Activated CD8-positive, alpha-beta memory T cell treated with anti-CD3 and anti-CD28 coated beads for 24 hours (primary cell): ENCODE data around the gene AKAP8L.

Source experiments
- DNase-seq: peaks from one replicate; pipeline ENCODE4 v3.0.0-alpha.2; 2020

The AKAP8L gene

DNA sequence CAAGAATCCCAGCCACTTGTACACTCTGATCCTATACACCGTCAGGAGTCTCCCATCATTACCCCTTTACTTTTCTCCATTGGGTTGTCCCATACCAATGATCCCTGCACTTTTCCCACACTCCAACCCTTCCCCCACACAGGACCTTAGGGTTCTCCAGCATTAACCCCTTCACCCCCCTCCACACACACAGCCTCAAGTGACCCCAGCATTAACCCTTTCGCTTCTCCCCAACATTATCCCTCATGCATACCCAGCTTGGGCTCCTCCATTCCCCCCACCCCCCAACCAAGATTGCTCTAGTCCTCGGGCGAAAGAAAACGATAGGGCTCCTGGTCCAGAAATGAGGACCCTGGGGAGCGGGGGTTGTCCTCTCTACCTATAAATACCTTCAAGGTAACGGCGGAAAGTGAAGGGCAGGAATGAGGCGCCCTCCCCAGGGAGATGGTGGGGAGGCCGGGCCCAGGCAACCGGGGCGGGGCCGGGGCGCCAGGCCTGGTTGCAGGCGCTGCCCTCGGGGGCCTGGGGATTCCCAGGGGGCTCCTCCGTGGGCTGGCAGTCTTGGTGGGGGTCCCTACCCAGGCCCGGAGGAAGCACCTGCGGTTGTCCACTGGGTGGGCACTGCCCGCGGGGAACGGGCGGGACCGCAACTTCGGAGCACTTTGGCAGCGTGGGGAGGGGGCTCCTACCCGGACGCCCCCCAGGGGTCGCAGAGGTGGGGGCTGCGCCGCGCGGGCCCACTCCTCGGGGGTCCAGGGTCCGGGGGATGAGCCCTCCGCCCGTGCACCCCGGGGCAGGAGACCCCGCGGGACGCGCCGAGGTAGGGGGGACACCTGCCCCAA is 30.2 kb upstream of the AKAP8L start:
- no peak for DNase-seq

DNA sequence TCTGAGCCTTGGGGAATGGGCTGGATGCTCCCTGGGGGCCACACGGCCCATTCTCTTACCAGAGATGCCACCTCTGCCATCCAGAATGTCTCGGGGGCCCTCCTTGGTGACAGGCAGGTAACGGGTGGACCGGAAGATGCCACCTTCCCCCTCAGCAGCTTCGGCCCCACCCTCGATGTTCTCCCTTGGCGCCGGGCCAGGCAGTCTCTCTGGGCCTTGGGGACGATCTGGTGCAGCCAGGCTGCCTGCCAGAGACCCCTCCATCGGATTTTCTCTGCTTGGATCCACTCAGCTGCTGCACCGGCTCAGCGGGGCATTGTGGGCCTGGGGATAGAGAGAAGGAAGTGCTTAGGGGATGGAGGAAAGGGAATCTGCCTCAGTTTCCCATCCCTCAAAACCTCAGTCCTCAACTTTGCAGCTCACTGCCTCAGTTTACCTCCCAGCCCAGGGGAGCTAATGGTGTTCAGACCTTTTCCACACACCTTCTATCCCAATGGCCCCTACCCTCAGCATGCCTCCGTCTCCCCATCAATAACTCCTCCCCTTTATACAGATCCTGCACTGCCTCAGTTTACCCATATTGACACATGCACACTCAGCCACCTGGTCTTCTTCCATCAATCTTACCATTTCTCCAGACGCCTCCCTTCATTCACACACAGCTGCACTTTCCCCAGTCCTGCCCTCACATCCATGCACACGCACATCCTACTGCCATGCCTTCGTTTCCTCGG is 29.4 kb upstream of the AKAP8L start:
- DNase-seq: no peak

DNA sequence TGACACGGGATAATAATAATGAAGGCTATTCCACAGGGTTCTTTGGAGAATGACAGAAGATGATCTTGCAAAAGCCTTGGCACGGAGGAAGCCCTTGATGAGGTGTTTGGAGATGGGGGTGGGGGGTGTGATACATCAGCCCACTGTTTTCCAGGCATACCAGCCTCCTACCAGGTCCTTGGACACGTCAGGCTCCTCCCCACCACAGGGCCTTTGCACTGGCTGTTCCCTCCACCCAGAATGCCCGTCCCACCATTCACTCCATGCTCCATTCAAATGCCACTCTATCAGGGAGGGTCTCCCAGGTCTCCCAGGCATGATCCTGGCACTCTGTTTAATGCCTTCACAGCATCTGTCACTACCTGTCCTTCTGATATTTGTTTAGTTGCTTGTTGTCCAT is 28.3 kb upstream of the AKAP8L start:
- DNase-seq: no peak

DNA sequence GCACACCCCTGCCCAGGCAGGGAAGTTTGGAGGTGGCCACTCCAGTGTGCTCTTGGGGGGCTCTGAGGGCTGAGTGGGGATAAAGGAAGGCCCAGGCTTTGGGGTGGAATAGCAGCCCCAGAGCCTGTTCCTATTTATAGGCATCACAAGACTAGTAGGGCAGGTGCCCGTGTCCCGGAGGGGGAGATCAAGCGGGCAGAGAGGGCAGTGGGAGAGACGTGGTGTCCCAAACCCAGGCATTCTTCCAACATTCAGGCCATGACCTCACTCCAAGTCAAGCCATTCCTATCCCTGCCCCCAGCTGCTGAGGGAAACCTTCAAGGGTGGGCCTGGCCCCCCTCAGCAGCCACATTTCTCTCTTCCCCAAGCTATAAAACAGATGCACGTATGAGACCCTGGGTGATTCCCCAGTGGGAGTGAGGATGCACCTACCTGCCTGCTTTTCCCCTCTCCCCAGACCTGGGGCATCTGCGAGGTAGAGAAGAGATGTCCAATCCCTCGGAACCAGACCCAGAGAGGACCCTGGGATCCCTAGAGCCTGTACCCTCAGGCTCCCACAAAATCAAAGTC is 27.1 kb upstream of the AKAP8L start:
- DNase-seq: no peak

DNA sequence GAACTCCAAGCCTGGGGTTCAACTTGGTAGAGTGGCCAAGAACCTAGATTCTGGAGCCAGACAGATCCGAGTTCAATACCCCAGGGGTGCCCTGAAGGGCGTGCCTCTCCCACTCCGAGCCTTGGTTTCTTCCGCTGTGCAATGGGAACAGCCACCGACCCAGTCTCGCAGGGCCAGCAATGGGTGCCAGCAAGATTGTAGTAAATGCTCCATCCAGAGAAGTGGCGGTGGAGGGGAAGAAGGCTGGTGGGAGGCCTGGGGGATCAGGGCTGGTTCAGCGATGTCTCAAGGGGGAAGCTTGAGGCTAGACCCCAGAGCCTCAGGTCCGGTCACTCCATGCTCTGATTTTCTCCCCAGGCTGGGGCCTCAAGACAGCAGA is 26.4 kb upstream of the AKAP8L start:
- DNase-seq: no peak

GRCh38 chr19:15444505-15445226 is 25.9 kb upstream of the AKAP8L start:
- no peak for DNase-seq

DNA sequence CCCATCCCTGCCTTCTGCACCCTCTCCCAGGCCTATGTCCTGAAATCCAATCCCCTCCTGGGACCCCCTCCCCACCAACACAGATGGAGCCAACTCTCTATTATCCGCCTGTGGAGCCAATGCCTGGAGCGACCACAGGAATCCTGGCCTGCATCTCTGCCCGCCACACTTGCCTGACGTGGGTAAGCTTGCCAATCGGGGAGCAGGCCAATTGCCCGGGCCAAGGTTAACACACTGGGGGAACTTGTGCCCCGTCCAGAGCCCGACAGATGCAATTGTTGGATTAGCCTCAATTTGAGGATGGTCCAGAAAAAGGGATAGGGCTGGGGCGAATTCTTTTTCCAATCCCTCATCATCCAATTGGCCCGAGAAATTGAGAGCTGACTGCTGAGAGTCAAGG is 25.1 kb upstream of the AKAP8L start:
- no peak for DNase-seq

DNA sequence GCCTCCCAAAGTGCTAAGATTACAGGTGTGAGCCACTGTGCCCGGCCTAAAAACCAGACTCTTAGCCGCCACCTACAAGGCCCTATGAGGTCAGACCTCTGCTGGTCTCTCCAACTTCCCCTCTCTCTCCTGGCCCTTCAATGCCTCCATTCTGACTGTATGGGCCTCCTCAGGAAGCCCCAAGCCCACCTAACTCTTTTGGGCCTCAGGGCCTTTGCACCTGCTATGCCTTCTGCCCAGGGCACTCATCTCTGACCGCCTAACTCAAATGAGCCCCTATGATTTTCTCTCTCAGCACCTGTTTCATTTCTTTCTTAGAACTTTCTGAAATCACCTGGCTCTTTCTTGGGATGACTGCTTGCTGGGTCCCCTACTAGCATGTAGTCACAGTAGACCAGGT is 24.5 kb upstream of the AKAP8L start:
- DNase-seq: no peak

DNA sequence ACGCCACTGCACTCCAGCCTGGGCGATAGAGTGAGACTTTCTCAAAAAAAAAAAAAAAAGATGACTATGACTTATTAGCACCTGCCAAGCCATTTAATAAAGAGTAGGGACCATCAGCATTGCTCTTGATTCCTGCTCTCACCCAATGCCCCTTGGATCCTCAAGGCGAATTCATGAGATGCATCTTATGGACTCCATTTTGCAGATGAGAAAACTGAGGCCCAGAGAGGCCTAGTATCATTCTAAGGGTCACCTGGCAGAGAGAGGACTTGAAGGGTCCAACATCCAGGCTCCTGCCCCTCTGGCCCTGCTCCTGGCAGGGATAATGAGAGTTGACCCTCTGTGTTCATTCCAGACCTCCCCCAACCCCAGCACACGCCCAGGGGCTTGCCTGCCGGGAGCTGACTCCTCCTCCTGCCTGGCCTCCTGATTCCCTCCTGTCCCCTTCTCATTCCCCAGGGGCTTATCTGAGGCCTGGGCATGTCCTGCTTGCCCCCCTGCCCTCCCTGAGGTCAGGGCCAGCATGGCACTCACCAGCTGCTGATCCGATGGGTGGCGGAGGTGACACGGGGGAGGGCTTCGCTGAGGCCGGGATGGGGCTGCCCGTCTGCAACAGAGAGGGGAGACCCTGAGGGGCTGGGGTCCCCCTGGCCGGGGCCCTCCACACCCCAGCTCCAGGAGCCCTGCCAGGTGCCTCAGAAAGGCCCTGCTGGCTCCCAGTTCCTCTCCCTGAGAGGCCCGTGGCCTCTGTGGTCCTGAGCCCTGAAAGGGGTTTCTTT is 23.5 kb upstream of the AKAP8L start:
- no peak for DNase-seq

- no peak for DNase-seq
Observed at GRCh38 chr19:15441317-15441716, 22.5 kb upstream of the AKAP8L start.

DNA sequence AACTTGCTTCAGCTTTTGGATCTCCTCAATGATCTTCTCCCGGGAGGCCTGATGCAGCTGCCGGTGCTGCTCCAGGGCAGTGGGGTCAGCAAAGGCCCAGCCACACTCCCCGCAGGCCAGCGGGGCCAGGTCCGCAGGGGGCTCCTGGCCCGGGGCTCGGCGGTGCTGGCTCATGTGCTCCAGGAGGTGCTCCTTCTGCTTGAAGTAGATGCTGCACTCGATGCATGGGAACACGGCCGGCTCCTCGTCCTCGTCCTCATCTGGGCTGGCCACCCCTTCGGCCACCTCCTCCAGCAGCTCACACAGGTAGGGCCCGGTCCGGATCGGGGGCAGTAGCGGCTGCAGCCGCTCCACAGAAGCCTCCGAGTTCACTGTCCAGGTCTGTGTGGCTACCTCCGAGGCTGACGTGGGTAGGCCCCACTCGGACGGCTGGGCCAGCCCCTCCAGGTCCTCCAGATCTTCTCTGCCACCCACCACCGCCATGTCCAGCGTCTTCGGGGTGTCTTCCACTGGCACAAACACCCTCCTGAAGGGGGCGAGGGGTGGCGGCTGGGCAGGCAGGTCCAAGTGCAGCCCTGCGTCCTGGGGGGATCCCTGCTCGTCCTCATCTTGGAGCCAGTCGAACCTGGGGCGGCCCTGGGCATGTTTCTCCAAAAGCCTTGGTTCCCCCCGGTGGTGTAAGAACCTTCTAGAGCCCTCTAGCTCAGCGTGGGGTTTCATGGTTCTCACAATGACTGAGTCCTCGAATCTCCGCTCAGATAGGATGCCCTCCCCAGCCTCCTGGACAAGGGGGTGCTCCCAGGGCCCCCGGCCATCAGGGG is 21.2 kb upstream of the AKAP8L start:
- no peak for DNase-seq

DNA sequence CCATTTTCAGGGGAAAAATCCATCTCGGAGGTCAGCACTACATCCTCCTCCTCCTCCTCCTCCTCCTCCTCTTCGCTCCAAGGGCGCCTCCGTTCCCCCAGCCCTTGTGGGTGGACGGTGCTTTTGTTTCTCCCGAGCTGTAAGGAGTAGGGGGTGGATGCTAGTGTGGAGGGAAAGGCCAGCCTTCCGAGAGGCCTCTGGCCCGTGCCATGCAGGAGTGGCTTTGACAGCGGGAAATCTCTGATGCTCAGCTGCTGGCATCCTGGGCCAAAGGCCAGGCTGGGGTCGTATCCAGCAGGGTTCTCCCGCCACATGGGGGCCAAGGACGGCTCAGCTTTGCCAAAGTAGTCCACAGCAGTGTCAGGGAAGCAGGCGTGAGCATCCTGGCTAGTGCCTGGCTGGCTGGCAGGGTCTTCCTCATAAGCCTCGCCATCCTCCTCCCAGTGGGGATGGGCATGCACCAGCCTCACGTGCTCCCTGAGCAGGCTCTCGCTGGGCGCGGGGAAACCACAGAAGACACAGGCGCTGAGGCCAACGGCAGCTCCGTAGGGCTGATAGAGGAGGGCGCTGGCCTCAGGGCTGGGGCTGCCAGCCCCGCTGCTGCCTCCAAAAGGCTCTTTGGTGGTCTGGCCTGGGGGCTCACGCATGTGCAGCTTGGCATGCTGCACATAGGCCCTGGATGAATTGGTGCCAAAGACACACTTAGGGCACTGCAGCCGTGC is 20.5 kb upstream of the AKAP8L start:
- no peak for DNase-seq

GRCh38 chr19:15438577-15438976 is 19.8 kb upstream of the AKAP8L start:
- DNase-seq: no peak

GRCh38 chr19:15438124-15438496 is 19.3 kb upstream of the AKAP8L start:
- no peak for DNase-seq

DNA sequence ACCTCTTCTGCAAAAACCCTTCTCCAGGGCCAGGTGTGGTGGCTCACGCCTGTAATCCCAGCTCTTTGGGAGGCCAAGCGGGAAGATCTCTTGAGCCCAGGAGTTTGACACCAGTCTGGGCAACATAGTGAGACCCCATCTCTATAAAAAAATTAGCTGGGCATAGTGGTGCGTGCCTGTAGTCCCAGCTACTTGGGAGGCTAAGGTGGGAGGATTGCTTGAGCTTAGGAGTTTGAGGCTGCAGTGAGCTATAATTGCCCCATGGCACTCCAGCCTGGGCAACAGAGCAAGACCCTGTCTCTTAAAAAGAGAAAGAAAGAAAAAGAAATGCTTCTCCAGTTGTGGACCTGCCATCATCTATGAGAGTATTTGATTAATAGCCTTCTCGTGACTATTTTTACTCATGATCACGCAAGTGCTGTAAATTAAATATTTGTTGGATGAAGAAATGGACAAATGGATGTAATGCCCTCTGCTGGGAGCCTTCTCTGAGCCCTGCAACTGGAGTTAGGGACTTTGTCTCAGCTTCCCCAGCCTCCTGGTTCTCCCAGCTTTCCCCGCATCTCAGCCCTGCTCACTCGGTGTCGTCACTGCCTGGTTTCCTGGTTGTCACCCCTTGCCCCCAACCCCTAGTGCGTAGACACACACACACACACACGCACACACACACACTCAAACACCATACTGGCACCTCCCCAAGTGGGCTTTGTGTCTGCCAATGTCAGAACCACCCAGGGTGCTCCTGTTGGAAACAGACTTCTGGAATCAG is 18.8 kb upstream of the AKAP8L start:
- DNase-seq: no peak

DNA sequence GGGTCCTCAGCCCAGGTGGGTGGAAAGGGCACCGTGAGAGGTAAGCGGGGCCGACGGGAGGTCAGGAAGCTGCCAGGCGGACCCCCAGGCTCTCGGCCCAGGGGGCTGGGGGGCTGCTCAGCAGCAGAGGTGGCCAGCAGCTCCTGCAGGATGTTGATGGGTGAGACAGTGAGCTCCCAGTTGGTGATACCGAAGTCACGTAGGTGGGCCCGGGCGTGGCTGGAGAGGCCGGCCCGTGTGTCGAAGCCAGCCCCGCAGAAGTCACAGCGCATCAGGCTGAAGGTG is 18.0 kb upstream of the AKAP8L start:
- DNase-seq: no peak

DNA sequence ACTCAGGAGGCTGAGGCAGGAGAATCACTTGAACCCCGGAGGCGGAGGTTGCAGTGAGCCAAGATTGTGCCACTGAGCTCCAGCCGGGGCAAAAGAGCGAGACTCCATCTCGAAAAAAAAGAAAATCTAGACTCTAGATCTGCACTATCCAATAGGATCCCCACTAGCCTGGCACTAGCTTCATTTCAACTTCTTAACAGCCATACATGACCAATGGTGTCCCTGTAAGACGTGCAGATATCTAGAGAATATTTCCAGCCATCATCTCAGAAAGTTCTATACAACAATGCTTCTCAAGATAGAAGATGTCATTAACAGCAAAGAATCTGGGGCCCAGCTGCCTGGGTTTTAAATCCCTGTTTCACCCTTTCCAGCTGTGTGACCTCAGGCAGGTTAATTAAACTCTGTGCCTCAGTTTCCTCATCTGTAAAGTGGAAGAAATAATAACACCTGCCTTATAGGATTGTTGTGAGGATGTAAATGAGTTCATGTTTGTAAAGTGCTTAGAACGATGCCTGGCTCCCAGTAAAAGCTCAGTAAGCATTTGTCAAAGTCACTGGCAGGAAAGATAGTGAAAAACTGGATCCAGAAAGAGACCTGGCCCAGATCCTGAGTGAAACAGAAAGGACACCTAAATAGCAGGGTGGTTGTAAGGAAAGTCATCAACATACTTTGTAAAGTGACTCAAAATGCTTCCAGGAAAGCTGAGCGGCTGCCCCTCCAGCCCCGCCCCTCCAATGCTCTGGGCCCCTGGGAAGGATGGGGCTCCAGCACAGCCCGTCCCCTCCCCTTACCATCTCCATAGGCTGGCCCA is 17.4 kb upstream of the AKAP8L start:
- no peak for DNase-seq

DNA sequence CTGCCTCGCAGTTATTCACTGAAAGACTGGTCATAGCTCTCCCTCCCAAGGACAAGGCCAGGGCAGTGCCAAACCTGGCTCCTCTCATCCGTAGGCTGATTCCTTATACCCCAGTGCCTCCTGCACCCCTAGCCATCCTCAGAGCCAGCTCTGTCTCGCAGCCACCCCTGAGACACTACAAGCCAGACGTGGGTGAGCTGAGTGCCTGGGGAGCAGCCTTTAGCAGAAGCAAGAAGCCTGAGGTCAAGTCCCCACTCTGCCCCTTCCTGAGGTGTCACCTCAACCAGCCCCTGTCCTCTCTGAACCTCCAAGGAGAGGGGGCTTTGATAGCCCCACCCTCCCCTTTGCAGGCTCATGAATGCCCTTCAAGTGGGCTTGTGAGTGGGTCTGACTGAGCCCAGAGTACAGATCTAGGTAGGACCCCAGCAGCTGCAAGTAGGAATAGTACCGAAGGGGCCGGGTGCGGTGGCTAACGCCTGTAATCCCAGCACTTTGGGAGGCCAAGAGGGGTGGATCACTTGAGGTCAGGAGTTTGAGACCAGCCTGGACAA is 14.8 kb upstream of the AKAP8L start:
- DNase-seq: no peak
